Breast epithelium (tissue), 3 donors: Measurements from ENCODE around the gene KIF9.

ENCODE experiments used
- POLR2A ChIP-seq: fragments of 450-650 bp; IDR thresholded peaks from one replicate; pipeline ENCODE4 v1.6.1; 2016; ENCODE audit warnings: antibody characterized with exemption, mild to moderate bottlenecking, moderate library complexity
- TF ChIP-seq, protein P1 (sequence below), 3 donors: fragments of 450-650 bp; IDR thresholded peaks; one replicate each; pipeline ENCODE4 v1.5.1; 2016 to 2017; ENCODE audit warnings: antibody characterized with exemption in 3 of 3, mild to moderate bottlenecking in 3 of 3, moderate library complexity in 3 of 3

DNA sequence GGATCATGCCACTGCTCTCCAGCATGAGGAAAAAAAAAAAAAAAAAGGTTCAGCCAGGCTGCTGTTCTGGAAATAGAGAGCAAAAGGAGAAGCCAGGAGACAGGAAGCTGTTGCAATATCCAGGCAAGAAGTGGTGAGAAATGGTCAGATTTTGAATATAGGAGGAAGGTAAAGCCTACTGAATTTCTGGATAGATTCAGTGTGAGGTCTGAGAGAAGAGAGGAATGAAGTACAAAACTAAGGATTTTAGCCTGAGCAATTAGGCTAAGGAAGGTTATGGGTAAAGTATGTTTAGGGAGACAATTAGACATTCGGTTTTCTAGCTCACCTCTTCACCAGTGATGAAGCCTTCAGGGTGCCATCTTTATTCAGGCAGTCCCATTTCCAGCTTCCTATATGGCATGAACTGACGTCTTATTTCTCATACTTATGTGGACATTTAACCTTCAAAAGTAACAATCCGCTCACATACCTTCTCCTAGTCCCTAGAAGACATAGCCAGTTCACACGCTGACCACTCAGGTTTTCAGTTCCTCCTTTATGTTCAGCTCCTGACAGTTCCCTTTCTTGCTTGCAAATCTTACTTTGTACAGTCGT, 57.2 kb downstream of the KIF9 start:
- TF ChIP-seq, protein P1, sequence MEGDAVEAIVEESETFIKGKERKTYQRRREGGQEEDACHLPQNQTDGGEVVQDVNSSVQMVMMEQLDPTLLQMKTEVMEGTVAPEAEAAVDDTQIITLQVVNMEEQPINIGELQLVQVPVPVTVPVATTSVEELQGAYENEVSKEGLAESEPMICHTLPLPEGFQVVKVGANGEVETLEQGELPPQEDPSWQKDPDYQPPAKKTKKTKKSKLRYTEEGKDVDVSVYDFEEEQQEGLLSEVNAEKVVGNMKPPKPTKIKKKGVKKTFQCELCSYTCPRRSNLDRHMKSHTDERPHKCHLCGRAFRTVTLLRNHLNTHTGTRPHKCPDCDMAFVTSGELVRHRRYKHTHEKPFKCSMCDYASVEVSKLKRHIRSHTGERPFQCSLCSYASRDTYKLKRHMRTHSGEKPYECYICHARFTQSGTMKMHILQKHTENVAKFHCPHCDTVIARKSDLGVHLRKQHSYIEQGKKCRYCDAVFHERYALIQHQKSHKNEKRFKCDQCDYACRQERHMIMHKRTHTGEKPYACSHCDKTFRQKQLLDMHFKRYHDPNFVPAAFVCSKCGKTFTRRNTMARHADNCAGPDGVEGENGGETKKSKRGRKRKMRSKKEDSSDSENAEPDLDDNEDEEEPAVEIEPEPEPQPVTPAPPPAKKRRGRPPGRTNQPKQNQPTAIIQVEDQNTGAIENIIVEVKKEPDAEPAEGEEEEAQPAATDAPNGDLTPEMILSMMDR (IDR thresholded peaks at IDR 0.05): no peak
- TF ChIP-seq POLR2A: no peak
